GM10847 (cell line): ENCODE data around the gene ITGB8.

ENCODE experiments used
- POLR2A ChIP-seq: IDR thresholded peaks from 2 replicates; pipeline ENCODE4 v1.6.1; 2011; ENCODE audit not compliant: insufficient read length; ENCODE audit errors: extremely low read depth

The ITGB8 gene

GRCh38 chr7:20412032-20412431 is 81.3 kb downstream of the ITGB8 start:
- no peak for TF ChIP-seq POLR2A

GRCh38 chr7:20417260-20417659 is 86.6 kb downstream of the ITGB8 start:
- no peak for TF ChIP-seq POLR2A

- no peak for TF ChIP-seq POLR2A
These were observed 87.1 kb downstream of the ITGB8 start for GRCh38 chr7:20417675-20418382.

- TF ChIP-seq POLR2A, result no peak
These were observed 93.8 kb downstream of the ITGB8 start for GRCh38 chr7:20424500-20424899.

- TF ChIP-seq POLR2A, result no peak
These were observed 100.0 kb downstream of the ITGB8 start for GRCh38 chr7:20430664-20431063.

- TF ChIP-seq POLR2A, result no peak
These were observed 100.4 kb downstream of the ITGB8 start for GRCh38 chr7:20431146-20431545.

GRCh38 chr7:20432071-20432470 is 101.4 kb downstream of the ITGB8 start:
- TF ChIP-seq POLR2A, result no peak

GRCh38 chr7:20435305-20435704 is 104.6 kb downstream of the ITGB8 start:
- TF ChIP-seq POLR2A, result no peak

- no peak for TF ChIP-seq POLR2A
These were observed 107.5 kb downstream of the ITGB8 start for GRCh38 chr7:20438248-20438647.

GRCh38 chr7:20438694-20439376 is 108.1 kb downstream of the ITGB8 start:
- no peak for TF ChIP-seq POLR2A

GRCh38 chr7:20439416-20440185 is 108.9 kb downstream of the ITGB8 start:
- no peak for TF ChIP-seq POLR2A

- no peak for TF ChIP-seq POLR2A
These were observed 109.9 kb downstream of the ITGB8 start for GRCh38 chr7:20440472-20441105.

- TF ChIP-seq POLR2A, result no peak
These were observed 110.6 kb downstream of the ITGB8 start for GRCh38 chr7:20441346-20441745.

GRCh38 chr7:20441991-20442441 is 111.3 kb downstream of the ITGB8 start:
- no peak for TF ChIP-seq POLR2A

- no peak for TF ChIP-seq POLR2A
These were observed 112.3 kb downstream of the ITGB8 start for GRCh38 chr7:20442951-20443350.
